Neuronal stem cell (in vitro differentiated cells): ENCODE measurements around the gene HTR7.

Experiments
- DNase-seq: peaks from one replicate; pipeline ENCODE4 v3.0.0-alpha.2; 2013; ENCODE audit warnings: low spot score
- H2AFZ ChIP-seq: one replicate; pipeline ENCODE4 v1.6.1; 2013; ENCODE audit warnings: mild to moderate bottlenecking, low read length, inconsistent platforms
- H2AK5ac ChIP-seq: 2 replicates; pipeline ENCODE4 v1.6.1; 2013; ENCODE audit warnings: low read depth, mild to moderate bottlenecking, inconsistent platforms, low read length, moderate library complexity, mixed read lengths
- H2BK120ac ChIP-seq: 2 replicates; pipeline ENCODE4 v1.6.1; 2013; ENCODE audit warnings: low read depth, mild to moderate bottlenecking, inconsistent platforms, low read length, moderate library complexity, mixed read lengths
- H2BK12ac ChIP-seq: one replicate; pipeline ENCODE4 v1.6.1; 2013; ENCODE audit warnings: low read length, inconsistent platforms
- H2BK15ac ChIP-seq: 2 replicates; pipeline ENCODE4 v1.6.1; 2013; ENCODE audit warnings: mild to moderate bottlenecking, low read length, inconsistent platforms, mixed read lengths
- H2BK5ac ChIP-seq: one replicate; pipeline ENCODE4 v1.6.1; 2013; ENCODE audit warnings: inconsistent platforms, mild to moderate bottlenecking, low read length, moderate library complexity
- H3K14ac ChIP-seq: one replicate; pipeline ENCODE4 v1.6.1; 2013; ENCODE audit warnings: low read length, inconsistent platforms
- H3K18ac ChIP-seq: 2 replicates; pipeline ENCODE4 v1.6.1; 2013; ENCODE audit warnings: low read length, inconsistent platforms
- H3K23ac ChIP-seq: 2 replicates; pipeline ENCODE4 v1.6.1; 2013; ENCODE audit warnings: low read depth, mild to moderate bottlenecking, mixed read lengths, low read length, inconsistent platforms; ENCODE audit not compliant: poor library complexity
- H3K27ac ChIP-seq: replicated peaks from 3 replicates; pipeline ENCODE4 v1.5.1; 2013; ENCODE audit warnings: low read length, inconsistent platforms
- H3K27me3 ChIP-seq, 3 experiments: 2 replicates each; pipeline ENCODE4 v1.6.1; 2013; ENCODE audit warnings: low read length in 3 of 3, mild to moderate bottlenecking in 2 of 3, inconsistent platforms in 1 of 3, low read depth in 1 of 3, mixed read lengths in 1 of 3, moderate library complexity in 1 of 3; ENCODE audit not compliant: control insufficient read depth in 3 of 3, insufficient read depth in 3 of 3
- H3K36me3 ChIP-seq, 2 donors: replicated peaks in 1 of 2; 2 replicates each; pipeline ENCODE4 v1.6.1; 2013; ENCODE audit warnings: low read length in 2 of 2; ENCODE audit not compliant: control insufficient read depth in 2 of 2, insufficient read depth in 2 of 2
- H3K4ac ChIP-seq: 2 replicates; pipeline ENCODE4 v1.6.1; 2013; ENCODE audit warnings: inconsistent platforms, mild to moderate bottlenecking, low read length, moderate library complexity
- H3K4me1 ChIP-seq, 2 donors: 1 replicate in 1 of 2; 2 replicates in 1 of 2; pipeline ENCODE4 v1.6.1; 2013; ENCODE audit warnings: low read length in 2 of 2, low read depth in 1 of 2; ENCODE audit not compliant: control insufficient read depth in 2 of 2, insufficient read depth in 1 of 2
- H3K4me2 ChIP-seq: one replicate; pipeline ENCODE4 v1.6.1; 2013; ENCODE audit warnings: mild to moderate bottlenecking, low read length, inconsistent platforms; ENCODE audit not compliant: insufficient read depth, poor library complexity, severe bottlenecking
- H3K4me3 ChIP-seq, 2 donors: 2 replicates each; pipeline ENCODE4 v1.5.1; 2013; ENCODE audit warnings: low read length in 2 of 2, mild to moderate bottlenecking in 2 of 2, inconsistent platforms in 1 of 2, moderate library complexity in 1 of 2
- H3K79me1 ChIP-seq: one replicate; pipeline ENCODE4 v1.6.1; 2013; ENCODE audit warnings: low read depth, mild to moderate bottlenecking, inconsistent platforms, low read length, moderate library complexity
- H3K9ac ChIP-seq: one replicate; pipeline ENCODE4 v1.6.1; 2013; ENCODE audit warnings: mild to moderate bottlenecking, low read depth, low read length, inconsistent platforms; ENCODE audit not compliant: poor library complexity
- H3K9me3 ChIP-seq, 2 donors: replicated peaks in 1 of 2; 2 replicates each; pipeline versions ENCODE3 to v1.6.1; 2013; ENCODE audit warnings: low read length in 2 of 2, mild to moderate bottlenecking in 2 of 2, inconsistent platforms in 1 of 2, low read depth in 1 of 2, mixed read lengths in 1 of 2, moderate library complexity in 1 of 2; ENCODE audit not compliant: control insufficient read depth in 2 of 2, insufficient read depth in 1 of 2
- H4K8ac ChIP-seq: one replicate; pipeline ENCODE4 v1.6.1; 2013; ENCODE audit warnings: low read depth, mild to moderate bottlenecking, inconsistent platforms, low read length, moderate library complexity
- H4K91ac ChIP-seq: one replicate; pipeline ENCODE4 v1.6.1; 2013; ENCODE audit warnings: low read length, low read depth, mild to moderate bottlenecking, inconsistent platforms; ENCODE audit not compliant: poor library complexity
- WGBS, 2 donors: extraction: QIAGEN DNeasy Blood & Tissue Kit; methylation state at CpG; one replicate each; pipeline ENCODE4 v1.1.7; 2013; ENCODE audit warnings: missing lambda C conversion rate in 2 of 2, mixed read lengths in 1 of 2; ENCODE audit not compliant: insufficient read length in 2 of 2, insufficient replicate concordance in 1 of 2; ENCODE audit errors: extremely low coverage in 2 of 2; 5-methylcytosine and 5-hydroxymethylcytosine counted together

The HTR7 gene

GRCh38 chr10:90801608-90802007, 56.2 kb downstream of the HTR7 start:
- Histone ChIP-seq H2AK5ac (no peak overlapping the region), H4K91ac (no peak overlapping the region), H3K4me3 (no peak overlapping the region), H3K4ac (no peak overlapping the region), H2BK5ac (no peak overlapping the region), H3K23ac (no peak overlapping the region), H2BK15ac (no peak overlapping the region), H2AFZ (no peak overlapping the region), H2BK120ac (no peak overlapping the region), H3K27ac (no peak overlapping the region), H3K18ac (no peak overlapping the region), H4K8ac (no peak overlapping the region), H3K27me3 (no peaks in the 10 kb centered on the region), H3K4me2 (no peak overlapping the region), H3K14ac (no peak overlapping the region), H3K9ac (no peak overlapping the region), H3K79me1 (no peaks in the 10 kb centered on the region), H2BK12ac (no peak overlapping the region), H3K36me3 (no peaks in the 10 kb centered on the region), H3K9me3 (peaks cover 0 to 8% of the 10 kb centered on the region in 2 donors), H3K4me1 (no peaks in the 10 kb centered on the region)
- no CpG with 5 or more reads among the region's 1 CpG for WGBS, 2 donors
- DNase-seq: no peak

- Histone ChIP-seq H2BK5ac (no peak overlapping the region), H4K91ac (no peak overlapping the region), H2BK12ac (no peak overlapping the region), H3K79me1 (no peaks in the 10 kb centered on the region), H3K23ac (no peak overlapping the region), H2AFZ (no peak overlapping the region), H3K27me3 (no peaks in the 10 kb centered on the region), H3K4me1 (no peaks in the 10 kb centered on the region), H3K27ac (no peak overlapping the region), H3K9me3 (peaks cover 0 to 8% of the 10 kb centered on the region in 2 donors), H2BK15ac (no peak overlapping the region), H3K14ac (no peak overlapping the region), H3K18ac (no peak overlapping the region), H2AK5ac (no peak overlapping the region), H3K4me3 (no peak overlapping the region), H3K36me3 (no peaks in the 10 kb centered on the region), H2BK120ac (no peak overlapping the region), H4K8ac (no peak overlapping the region), H3K9ac (no peak overlapping the region), H3K4ac (no peak overlapping the region), H3K4me2 (no peak overlapping the region)
- WGBS, 2 donors: no CpG with 5 or more reads among the region's 5 CpGs
- no peak for DNase-seq
These were observed 57.5 kb downstream of the HTR7 start for GRCh38 chr10:90800232-90800796.

- no peak overlapping the region for H3K27ac ChIP-seq
- H3K4me1 ChIP-seq: no peaks in the 10 kb centered on the region
- peaks cover 0 to 6% of the 10 kb centered on the region in 2 donors for H3K9me3 ChIP-seq
- H3K18ac ChIP-seq: no peak overlapping the region
- H2BK12ac ChIP-seq: no peak overlapping the region
- H3K4ac ChIP-seq: no peak overlapping the region
- H4K8ac ChIP-seq: no peak overlapping the region
- no peaks in the 10 kb centered on the region for H3K36me3 ChIP-seq
- no peaks in the 10 kb centered on the region for H3K79me1 ChIP-seq
- no peaks in the 10 kb centered on the region for H3K27me3 ChIP-seq
- no peak overlapping the region for H2BK120ac ChIP-seq
- H3K23ac ChIP-seq: no peak overlapping the region
- H2AK5ac ChIP-seq: no peak overlapping the region
- H3K4me3 ChIP-seq: no peak overlapping the region
- no peak overlapping the region for H3K9ac ChIP-seq
- no peak overlapping the region for H2BK15ac ChIP-seq
- H4K91ac ChIP-seq: no peak overlapping the region
- H3K4me2 ChIP-seq: no peak overlapping the region
- no CpG with 5 or more reads among the region's 3 CpGs for WGBS, 2 donors
- H2BK5ac ChIP-seq: no peak overlapping the region
- DNase-seq: no peak
- H2AFZ ChIP-seq: no peak overlapping the region
- no peak overlapping the region for H3K14ac ChIP-seq
These were observed 58.7 kb downstream of the HTR7 start for GRCh38 chr10:90799172-90799571.

GRCh38 chr10:90798482-90798881, 59.4 kb downstream of the HTR7 start:
- H3K18ac ChIP-seq: no peak overlapping the region

More at GRCh38 chr10:90798482-90798881, 59.4 kb downstream of the HTR7 start:
- no peak overlapping the region for H2AK5ac ChIP-seq
- no peaks in the 10 kb centered on the region for H3K9me3 ChIP-seq
- H2BK120ac ChIP-seq: no peak overlapping the region
- H4K91ac ChIP-seq: no peak overlapping the region
- H3K27me3 ChIP-seq: no peaks in the 10 kb centered on the region
- H3K14ac ChIP-seq: no peak overlapping the region
- H3K79me1 ChIP-seq: no peaks in the 10 kb centered on the region
- no peaks in the 10 kb centered on the region for H3K4me1 ChIP-seq
- H2BK15ac ChIP-seq: no peak overlapping the region
- H4K8ac ChIP-seq: no peak overlapping the region
- H3K9ac ChIP-seq: no peak overlapping the region
- no peaks in the 10 kb centered on the region for H3K36me3 ChIP-seq
- no peak overlapping the region for H2AFZ ChIP-seq
- no peak overlapping the region for H3K4me2 ChIP-seq
- DNase-seq: no peak
- H2BK5ac ChIP-seq: no peak overlapping the region
- no peak overlapping the region for H3K27ac ChIP-seq
- no peak overlapping the region for H3K4ac ChIP-seq
- no peak overlapping the region for H3K4me3 ChIP-seq
- H2BK12ac ChIP-seq: no peak overlapping the region
- H3K23ac ChIP-seq: no peak overlapping the region
